Measurements from ENCODE around the gene ADH1A.
A peak's percentile ranks its signal among the peaks of the same experiment; 100 is the strongest.
"Not testable (repeated sequence)": the region's sequence is repeated elsewhere in the genome, so short reads cannot be mapped to it uniquely, and the experiment has no call there.

The ADH1A gene

DNA sequence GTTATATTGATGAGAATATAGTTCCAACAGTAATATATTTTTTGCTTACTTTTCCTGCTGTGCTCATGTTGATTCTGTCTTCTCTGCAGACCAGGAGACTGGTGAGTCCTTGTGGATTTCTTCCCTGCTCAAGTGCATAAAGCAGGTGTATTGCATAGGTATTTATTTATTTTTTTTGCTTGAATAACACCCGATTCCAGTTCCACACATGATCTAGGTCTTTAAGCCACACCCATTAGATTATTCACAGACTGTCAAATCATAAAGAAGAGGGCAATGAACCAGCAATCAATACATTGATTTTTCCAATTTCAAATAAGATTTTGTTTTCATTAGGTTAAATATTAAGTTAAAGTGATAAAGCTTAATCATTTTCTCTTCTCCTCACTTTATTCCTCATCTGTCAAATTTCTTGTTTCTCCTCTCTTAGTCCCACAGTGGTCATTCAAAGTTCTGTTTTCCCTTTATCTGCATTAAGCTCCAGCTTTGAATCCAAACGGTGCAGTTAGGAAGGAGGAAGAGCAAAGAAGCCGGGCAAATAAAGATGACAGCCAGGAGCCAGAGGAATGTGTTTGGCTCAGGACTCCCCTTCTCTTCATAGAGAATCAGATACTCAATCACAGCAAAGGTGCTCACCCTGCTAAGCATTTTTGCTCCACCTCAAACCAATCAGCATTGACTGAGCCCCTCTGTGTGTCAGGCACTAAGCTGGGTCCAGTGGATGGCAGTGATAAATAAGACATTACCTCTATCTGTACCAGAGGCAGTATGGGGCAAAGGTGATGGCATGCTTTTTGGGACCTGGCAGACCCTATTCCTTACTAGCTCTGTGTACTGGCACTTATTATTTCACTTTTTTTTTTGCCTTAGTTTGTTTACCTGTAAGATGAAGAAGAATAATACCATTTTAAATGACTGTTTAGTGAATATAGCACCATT is at the start of gene ADH1A:
Gene ADH1A, minus strand, starts transcription at position 138 of the 939 bp plus-strand sequence. Its CDS starts 71 bp downstream, at position 67.
- DNase-seq: no peak

GRCh38 chr4:99339172-99339571 is 48.4 kb upstream of the ADH1A start:
- no peak for DNase-seq

GRCh38 chr4:99336553-99336952 is 45.8 kb upstream of the ADH1A start:
- DNase-seq: no peak

- DNase-seq: no peak
Measured at GRCh38 chr4:99334880-99335279, 44.1 kb upstream of the ADH1A start.

DNA sequence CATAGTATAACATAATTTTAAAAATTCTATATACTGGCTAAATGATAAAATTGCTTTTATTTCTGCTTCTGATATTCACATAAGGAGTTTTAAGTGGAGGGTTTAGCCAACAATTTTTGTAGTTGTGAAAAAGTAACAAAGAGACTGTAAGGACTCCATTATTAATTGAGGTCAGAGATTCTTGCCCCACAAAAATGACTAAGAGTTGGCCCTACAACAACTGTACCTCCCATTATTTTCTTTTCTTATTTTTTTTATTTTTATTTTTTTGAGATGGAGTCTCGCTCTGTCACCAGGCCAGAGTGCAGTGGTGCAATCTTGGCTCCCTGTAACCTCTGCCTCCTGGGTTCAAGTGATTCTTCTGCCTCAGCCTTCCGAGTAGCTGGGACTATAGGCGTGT is 39.9 kb upstream of the ADH1A start:
- DNase-seq: no peak

DNA sequence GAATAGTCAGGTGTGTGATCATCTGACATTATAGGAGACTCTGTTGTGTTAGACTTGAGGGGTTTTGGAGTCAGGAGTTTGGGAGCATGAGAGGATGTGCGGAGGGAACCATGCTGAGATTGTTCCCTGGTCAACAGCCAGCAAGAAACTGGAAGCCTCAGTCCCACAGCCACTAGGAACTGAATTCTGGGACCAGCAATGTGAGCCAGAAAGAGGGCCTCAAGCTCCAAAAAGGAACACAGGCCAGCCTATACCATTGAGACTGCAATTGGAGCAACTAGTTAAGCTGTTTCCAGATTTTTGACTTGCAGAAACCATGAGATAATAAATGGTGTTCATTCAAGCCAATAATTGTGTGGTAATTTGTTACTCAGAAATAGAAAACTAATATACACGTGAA is 39.1 kb upstream of the ADH1A start:
- DNase-seq: no peak

- peak; percentile 57 for DNase-seq
Measured at GRCh38 chr4:99324979-99325378, 34.2 kb upstream of the ADH1A start.

- no peak for DNase-seq
Measured at GRCh38 chr4:99324361-99324760, 33.6 kb upstream of the ADH1A start.

- peak; percentile 20 for DNase-seq
Measured at GRCh38 chr4:99323756-99324155, 33.0 kb upstream of the ADH1A start.

- DNase-seq: no peak
Measured at GRCh38 chr4:99321241-99322191, 30.7 kb upstream of the ADH1A start, which contains the start of gene ADH1B. TSS of gene ADH1B (minus strand) at chr4:99321401. CDS start at chr4:99321331, 70 bp downstream.

GRCh38 chr4:99317811-99318210 is 27.0 kb upstream of the ADH1A start:
- DNase-seq: not testable (repeated sequence)

- DNase-seq: no peak
Measured at GRCh38 chr4:99317354-99317753, 26.6 kb upstream of the ADH1A start.

GRCh38 chr4:99315839-99316238 is 25.1 kb upstream of the ADH1A start:
- no peak for DNase-seq

GRCh38 chr4:99314211-99314610 is 23.4 kb upstream of the ADH1A start:
- no peak for DNase-seq

DNA sequence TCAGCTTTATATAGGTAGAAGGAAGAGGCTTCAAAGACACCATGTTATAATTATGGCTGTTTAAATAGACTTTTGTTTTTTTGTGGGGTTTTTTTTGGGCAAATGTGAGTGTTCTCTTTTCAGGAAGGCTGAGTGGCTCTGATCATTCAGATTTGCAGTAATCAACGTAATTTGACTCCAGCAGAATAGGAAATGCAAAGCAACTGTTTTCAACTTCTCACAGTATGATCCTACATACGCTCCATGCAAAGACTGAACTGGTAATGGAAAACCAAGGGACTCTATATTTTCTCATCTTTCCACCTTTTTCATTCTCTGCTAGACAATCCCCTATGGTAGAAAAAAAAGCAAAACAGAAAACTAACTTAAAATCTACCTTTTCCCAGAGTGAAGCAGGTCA is 19.6 kb upstream of the ADH1A start:
- DNase-seq: no peak

DNA sequence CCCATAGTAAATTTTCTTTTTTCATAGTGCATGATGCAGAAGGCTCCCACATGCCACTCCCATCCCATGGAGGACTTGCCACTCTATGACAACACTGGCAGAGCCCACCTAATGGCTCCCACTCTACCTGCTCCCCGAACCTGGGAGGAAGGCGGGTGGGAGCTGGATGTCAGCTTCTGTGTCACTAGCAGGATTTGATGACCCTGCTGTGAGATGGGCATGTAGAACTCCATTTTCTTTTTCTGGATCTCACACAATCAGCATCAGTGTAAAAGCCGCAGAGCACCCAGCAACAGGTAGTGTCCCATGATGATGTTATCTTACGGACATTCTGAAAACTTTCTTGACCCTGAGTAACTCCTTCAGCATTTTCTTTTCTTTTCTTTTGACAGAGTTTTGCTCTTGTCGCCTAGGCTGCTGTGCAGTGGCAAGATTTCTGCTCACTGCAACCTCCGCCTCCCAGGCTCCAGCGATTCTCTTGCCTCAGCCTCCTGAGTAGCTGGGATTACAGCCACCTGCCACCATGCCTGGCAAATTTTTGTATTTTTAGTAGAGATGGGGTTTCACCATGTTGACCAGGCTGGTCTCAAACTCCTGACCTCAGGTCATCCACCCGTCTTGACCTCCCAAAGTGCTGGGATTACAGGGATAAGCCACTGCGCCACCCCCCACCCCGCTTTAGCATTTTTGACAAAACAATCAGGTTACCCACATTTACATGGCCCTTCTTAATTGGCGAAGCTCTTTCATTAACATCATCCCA is 15.0 kb upstream of the ADH1A start:
- no peak for DNase-seq

DNA sequence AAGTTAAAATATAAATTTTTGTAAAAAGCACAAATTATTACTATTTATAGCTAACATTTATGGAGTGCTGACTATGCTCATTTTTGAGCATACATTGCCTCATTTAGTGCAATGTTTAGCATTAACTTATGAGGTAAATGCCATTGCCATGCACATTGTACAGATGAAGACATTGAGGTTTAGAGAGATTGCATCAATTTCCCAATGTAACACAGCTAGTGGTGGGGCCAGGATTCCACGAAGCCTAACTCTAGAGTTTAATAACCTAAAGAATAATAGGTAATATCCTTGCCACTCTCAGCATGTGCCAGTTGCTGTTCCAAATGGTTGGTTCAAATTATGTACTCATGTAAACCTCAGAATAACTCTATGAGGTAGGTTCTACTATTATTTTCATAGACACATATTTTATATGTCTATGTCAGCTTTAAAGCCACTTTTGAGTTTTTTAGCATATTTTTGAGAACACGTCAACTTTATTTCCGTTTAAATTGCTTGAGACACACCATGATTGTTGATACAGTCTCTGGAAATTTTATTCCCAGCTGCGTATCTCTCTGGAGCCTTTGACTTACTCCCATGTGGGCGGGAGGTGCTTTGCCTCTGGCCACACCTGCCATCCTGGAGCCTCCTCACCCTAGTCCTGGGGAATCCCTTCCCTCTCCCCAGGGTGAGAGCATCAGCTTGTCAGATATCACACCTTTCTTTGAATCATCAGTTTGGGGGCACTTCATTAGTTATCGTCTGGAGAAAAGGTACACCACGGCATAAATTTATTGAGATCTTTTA is 10.8 kb upstream of the ADH1A start:
- peak; percentile 33 for DNase-seq

DNA sequence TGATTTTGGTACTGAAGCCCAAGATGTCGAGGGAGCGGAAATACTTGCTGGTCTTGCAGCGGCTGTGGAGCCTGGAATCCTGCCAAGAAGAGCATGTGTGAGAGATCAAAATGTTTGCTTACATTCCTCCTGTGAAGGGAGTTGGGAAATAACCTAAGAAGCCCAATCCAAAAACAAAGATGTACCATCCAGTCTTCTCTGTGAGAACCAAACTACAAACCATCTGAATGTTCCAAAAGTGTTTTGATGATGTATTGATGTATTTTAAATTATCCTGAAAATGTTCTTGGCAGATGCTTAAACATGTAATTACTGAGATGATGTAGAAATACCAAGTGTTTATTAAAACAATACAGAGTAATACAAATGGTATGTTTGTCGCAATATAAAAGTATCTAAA is 10.1 kb upstream of the ADH1A start:
- peak; percentile 94 for DNase-seq

- DNase-seq: no peak
Measured at GRCh38 chr4:99293357-99293756, 2.6 kb upstream of the ADH1A start.

DNA sequence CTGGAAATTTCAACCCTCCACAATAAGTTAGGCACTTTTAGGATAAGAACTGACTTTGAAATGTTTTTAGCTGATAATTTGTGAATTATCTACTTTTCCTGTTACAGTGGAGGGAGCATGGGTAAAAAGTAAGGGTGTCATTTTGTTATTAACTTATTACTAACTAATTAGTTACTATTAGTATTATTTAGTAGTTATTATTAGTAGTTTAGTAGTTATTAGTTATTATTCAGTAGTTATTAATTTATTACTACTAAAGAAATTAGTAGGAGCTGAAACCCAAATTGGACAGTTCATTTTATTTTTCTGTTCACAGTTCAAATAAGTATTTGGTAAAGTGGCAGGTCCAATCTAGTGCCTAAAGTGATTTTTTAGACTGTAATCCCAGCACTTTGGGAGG is 5.4 kb downstream of the ADH1A start:
- no peak for DNase-seq

DNA sequence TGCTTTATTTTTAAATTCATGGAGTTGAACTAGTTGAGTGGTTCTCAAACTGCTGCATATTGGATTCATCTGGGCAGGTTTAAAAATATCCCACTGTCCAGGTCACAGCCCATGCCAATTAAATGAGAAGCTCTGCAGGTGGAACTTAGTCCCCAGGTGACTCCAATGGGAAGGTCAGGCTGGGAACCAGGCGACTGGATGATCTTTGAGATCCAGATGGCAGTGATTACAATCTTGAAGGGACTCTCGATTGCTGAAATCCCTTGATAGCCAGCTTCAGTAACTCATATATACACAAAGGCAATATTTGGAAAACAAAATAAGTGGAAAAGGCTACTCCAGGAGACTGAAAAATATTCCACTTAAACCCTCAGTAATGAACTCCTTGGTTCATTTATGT is 8.1 kb downstream of the ADH1A start:
- DNase-seq: no peak

GRCh38 chr4:99281261-99281660 is 9.5 kb downstream of the ADH1A start:
- DNase-seq: no peak
